HG03175 (cell line): ENCODE data around the gene DHX30.
"Not testable (repeated sequence)": the region's sequence is repeated elsewhere in the genome, so short reads cannot be mapped to it uniquely, and the experiment has no call there.

Source experiments
- ATAC-seq: cut with Tn5 transposase; IDR thresholded peaks from one replicate; pipeline ENCODE4 v1.9.1; 2021; ENCODE audit warnings: mild to moderate bottlenecking, moderate library complexity; ENCODE audit not compliant: unreplicated experiment

The DHX30 gene

GRCh38 chr3:47804577-47804976, 1.6 kb downstream of the DHX30 start:
- ATAC-seq, result no peak

- no peak for ATAC-seq
These were observed 10.7 kb downstream of the DHX30 start for GRCh38 chr3:47813551-47814177.

GRCh38 chr3:47817609-47818008, 14.7 kb downstream of the DHX30 start:
- ATAC-seq, result no peak

GRCh38 chr3:47824541-47825473, 21.9 kb downstream of the DHX30 start:
- peak; percentile 94 for ATAC-seq

- no peak for ATAC-seq
These were observed 22.7 kb downstream of the DHX30 start for GRCh38 chr3:47825590-47825989.

GRCh38 chr3:47829482-47829881, 26.5 kb downstream of the DHX30 start:
- ATAC-seq, result not testable (repeated sequence)

- no peak for ATAC-seq
These were observed 34.0 kb downstream of the DHX30 start for GRCh38 chr3:47836986-47837385.

GRCh38 chr3:47838503-47838902, 35.6 kb downstream of the DHX30 start:
- ATAC-seq, result no peak

- ATAC-seq, result no peak
These were observed 38.9 kb downstream of the DHX30 start for GRCh38 chr3:47841786-47842349.

- no peak for ATAC-seq
These were observed 43.4 kb downstream of the DHX30 start for GRCh38 chr3:47846186-47846879.

- ATAC-seq, result no peak
These were observed 43.9 kb downstream of the DHX30 start for GRCh38 chr3:47846880-47847248.

- ATAC-seq, result no peak
These were observed 44.3 kb downstream of the DHX30 start for GRCh38 chr3:47847260-47847659.

GRCh38 chr3:47847801-47848518, 45.0 kb downstream of the DHX30 start:
- no peak for ATAC-seq

- no peak for ATAC-seq
These were observed 45.7 kb downstream of the DHX30 start for GRCh38 chr3:47848599-47849117.

GRCh38 chr3:47849186-47849698, 46.3 kb downstream of the DHX30 start:
- no peak for ATAC-seq

- no peak for ATAC-seq
These were observed 47.0 kb downstream of the DHX30 start for GRCh38 chr3:47849699-47850563.

- ATAC-seq, result no peak
These were observed 47.8 kb downstream of the DHX30 start for GRCh38 chr3:47850564-47851410.

GRCh38 chr3:47851888-47852603, 49.1 kb downstream of the DHX30 start:
- ATAC-seq, result no peak
